Fibroblast of mammary gland (primary cell): ENCODE data around the gene ZNF689.
A peak's percentile ranks its signal among the peaks of the same experiment; 100 is the strongest.

ENCODE experiments used
- DNase-seq: peaks from one replicate; pipeline ENCODE4 v3.0.0-alpha.2; 2010; ENCODE audit warnings: low read depth
- H3K4me3 ChIP-seq: 2 replicates; pipeline ENCODE4 v1.5.1; 2011; ENCODE audit warnings: low read depth, mild to moderate bottlenecking, low read length, moderate library complexity; ENCODE audit not compliant: control insufficient read depth
- TF ChIP-seq, protein P1 (sequence below): conservative IDR thresholded peaks from 2 replicates; pipeline ENCODE4 v1.5.1; 2011; ENCODE audit warnings: low read depth, low read length, inconsistent platforms; ENCODE audit not compliant: control insufficient read depth, insufficient read depth

Gene ZNF689

DNA sequence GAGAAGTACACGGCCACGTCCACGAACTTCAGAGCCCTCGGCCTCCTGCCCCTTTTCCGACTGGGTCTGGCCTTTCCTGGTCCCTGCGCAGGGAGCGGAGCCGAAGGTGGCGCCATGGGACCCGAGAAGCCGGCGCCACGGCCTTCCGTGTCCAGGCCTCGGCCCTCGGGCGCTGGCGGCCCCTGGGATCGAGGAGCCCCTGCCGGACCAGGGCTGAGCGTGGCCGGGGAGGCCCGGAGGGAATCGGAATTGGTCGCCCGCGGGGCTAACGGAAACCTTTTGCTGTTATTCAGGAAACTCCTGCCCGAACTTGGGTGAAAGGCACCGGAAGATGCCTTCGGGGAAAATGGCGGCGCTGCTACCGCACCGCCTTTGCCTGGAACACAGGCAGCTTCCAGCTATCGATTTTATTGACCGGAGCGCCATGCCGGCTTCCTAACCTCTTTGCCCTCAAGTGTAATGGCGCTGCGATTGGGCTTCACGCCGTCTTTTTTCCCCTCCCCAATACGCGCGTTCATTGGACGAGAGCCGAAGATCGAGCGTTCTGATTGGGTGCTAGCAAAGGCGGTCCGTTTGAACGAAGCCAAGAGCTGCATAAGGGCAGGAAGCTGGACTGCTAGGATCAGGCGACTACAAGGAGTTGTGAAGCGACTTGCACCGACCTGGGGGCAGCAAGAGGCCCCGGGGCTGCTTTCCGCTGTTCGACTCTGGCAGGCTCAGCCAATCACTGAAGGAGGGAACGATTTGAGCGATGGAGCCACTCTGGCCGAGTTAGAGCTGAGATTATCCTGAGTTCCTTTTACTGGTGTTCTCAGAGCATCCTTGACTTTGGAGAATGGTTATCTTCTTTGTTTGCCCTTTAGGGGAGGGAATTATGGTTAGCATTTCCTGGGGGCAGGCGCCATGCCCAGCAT lies at the start of gene ZNF689:
ZNF689 (minus strand) TSS at position 464 of the 914 bp plus-strand sequence; CDS start at position 116, 348 bp downstream.
- peak within 1 kb of the TSS; percentile 96 for H3K4me3 ChIP-seq
- TF ChIP-seq, protein P1, sequence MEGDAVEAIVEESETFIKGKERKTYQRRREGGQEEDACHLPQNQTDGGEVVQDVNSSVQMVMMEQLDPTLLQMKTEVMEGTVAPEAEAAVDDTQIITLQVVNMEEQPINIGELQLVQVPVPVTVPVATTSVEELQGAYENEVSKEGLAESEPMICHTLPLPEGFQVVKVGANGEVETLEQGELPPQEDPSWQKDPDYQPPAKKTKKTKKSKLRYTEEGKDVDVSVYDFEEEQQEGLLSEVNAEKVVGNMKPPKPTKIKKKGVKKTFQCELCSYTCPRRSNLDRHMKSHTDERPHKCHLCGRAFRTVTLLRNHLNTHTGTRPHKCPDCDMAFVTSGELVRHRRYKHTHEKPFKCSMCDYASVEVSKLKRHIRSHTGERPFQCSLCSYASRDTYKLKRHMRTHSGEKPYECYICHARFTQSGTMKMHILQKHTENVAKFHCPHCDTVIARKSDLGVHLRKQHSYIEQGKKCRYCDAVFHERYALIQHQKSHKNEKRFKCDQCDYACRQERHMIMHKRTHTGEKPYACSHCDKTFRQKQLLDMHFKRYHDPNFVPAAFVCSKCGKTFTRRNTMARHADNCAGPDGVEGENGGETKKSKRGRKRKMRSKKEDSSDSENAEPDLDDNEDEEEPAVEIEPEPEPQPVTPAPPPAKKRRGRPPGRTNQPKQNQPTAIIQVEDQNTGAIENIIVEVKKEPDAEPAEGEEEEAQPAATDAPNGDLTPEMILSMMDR, result no peak
- DNase-seq, result peak; percentile 97

DNA sequence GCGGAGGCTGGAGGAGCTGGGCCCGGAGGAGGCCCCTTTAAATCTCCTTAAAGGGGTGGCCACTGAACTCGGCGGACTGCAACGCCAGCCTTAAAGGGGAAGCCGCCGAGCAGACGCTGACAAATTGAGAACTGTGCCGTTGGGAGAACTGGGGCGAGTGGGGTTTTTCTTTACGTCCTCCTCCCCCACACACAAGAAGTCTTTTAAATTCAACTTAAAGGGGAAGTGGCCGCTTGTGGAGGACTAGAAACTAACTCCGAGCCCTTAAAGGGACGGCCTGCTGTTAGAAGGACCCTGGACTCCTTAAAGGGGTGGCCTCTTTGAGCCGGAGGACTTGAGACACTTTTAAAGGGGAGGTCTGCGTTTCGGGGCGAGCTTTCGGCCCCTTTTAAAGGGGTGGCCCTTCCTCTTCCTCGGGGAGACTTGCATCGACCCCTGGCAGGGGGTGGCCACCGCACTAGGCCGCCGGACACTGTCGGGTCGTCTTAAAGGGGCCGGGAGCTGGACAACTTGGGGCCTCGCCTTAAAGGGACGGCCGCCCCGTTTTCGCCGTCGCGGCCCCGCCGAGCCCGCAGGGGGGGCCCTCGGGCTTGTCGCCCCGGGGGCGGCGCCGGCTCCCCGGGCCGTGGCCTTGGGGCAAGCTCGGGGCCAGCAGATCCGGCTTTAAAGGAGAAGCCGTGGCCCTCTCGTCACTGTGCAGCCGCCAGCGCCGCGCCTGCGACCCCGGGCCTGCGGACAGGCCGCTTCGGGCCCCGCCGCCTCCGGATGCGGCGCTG lies 48.7 kb upstream of the ZNF689 start:
- DNase-seq, result peak; percentile 95
- TF ChIP-seq, protein P1, result no peak

DNA sequence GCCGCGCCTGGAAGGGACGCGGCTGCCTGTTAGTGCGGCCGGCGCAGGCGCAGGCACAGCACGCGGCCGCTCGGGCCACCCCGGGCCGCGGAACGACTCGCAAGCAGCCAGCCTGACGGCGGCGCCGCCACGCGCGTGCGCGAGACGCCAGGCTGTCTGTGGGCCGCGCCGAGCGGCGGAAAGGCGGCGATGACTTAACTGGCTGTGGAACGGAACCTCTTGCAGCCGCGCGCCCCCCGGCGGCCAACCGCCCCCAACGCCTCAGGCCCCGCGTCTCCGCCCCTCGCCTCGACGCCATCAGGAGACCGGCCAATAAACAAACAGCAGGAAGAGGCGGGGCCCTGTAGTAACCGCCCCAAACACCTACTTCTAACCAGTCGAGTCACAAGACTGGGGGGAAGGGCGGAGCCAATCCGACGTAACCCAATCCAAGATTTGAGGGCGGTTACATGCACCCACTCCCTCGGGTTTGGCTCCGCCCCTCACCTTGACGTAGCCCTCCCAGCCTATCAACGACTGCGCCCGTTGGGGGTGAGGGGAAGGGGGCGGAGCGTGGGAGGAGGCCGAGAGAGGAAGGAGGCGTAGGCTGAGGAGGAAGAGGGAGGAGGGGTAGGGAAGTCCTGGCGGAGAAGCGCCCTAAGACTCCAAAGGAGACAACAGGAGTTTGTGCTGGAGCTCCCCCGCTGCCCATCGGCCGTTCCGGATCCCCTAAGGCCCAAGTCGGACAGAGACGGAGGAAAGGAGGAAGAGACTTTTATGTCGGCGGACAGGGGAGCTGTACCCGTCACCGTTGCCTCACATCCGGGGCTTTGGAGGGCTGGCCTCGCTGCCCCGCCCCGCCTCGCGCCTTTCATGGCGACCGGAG lies 47.9 kb upstream of the ZNF689 start, which contains the start of gene FBRS:
FBRS (plus strand) TSS at position 566 of the 865 bp plus-strand sequence. CDS start 1,088 bp downstream, outside the sequence.
- DNase-seq, result peak; percentile 100
- TF ChIP-seq, protein P1, result peak; percentile 43
- peak within 1 kb of the TSS; percentile 92 for H3K4me3 ChIP-seq

More for the DNA sequence above, 48.7 kb upstream of the ZNF689 start:
- peak overlapping the region; percentile 92 for H3K4me3 ChIP-seq

DNA sequence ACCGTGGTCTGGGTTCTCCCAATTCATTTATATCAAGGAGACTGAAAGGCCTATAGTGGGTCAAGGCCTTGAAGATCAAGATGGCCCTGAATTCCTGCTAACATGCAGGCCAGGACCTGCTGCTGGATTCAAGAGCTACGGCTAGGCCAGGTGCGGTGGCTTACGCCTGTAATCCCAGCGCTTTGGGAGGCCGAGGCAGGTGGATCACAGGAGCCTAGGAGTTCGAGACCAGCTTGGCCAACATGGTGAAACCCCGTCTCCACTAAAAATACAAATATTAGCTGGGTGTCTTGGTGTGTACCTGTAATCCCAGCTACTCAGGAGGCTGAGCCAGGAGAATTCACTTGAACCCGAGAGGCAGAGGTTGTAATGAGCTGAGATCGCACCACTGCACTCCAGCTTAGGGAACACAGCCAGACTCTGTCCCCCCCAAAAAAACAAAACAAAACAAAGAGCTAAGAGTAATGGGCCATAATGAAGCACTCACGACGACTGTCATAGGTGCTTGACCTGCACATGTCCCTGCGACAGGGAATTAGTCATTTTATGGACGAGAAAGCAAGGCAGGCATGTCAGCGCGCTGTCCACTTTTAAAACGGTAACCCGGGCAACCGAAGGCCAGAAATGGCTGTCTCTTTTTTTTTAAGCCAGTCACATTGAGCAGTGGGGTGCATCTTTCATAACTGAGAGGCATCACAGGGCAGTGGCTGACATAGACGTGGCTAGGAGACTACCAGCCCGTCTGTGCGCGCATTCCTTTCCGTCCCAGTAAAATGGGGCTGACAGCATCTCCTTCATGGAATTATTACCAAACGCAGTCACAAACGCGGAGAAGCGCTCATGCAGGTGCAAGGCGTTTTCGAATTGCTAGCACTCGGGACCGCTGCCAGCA lies 47.0 kb upstream of the ZNF689 start:
- H3K4me3 ChIP-seq, result peak overlapping the region; percentile 53
- DNase-seq, result no peak
- TF ChIP-seq, protein P1, result no peak

DNA sequence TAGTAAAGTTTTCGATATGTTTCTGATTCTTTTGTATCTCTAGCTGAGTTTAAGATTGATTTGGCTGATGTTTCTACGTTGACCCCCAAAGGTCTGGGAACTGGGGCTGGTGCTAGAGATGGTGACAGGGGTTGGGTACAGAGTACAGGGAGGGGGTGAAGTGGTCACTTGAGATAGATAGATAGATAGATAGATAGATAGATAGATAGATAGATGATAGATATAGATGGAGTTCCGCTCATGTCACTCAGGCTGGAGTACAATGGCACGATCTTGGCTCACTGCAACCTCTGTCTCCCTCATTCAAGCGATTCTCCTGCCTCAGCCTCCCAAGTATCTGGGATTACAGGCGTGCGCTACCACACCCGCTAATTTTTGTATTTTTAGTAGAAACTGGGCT lies 46.2 kb upstream of the ZNF689 start:
- TF ChIP-seq, protein P1, result no peak
- no peak overlapping the region for H3K4me3 ChIP-seq
- no peak for DNase-seq
